CD14-positive monocyte (primary cell): ENCODE data around the gene POU2F1. TPM values are rescaled to one million over a fixed set of nuclear protein-coding genes. Genes with fewer than 3 reads are reported as not detected.

ENCODE experiments used
- DNase-seq, 3 donors: peaks; one replicate each; pipeline ENCODE4 v3.0.0-alpha.2; 2011 to 2022
- H2AFZ ChIP-seq: 2 replicates; pipeline ENCODE4 v1.6.0; 2012; ENCODE audit warnings: mild to moderate bottlenecking, low read depth, low read length, inconsistent platforms; ENCODE audit not compliant: insufficient read depth, poor library complexity, severe bottlenecking
- H3K27ac ChIP-seq, 2 donors: 1 replicate in 1 of 2; 2 replicates in 1 of 2; pipeline ENCODE4 v1.5.1; 2012 to 2013; ENCODE audit warnings: low read length in 2 of 2, control low read depth in 1 of 2, inconsistent platforms in 1 of 2, low read depth in 1 of 2, mild to moderate bottlenecking in 1 of 2
- H3K27me3 ChIP-seq, 2 donors: one replicate each; pipeline versions ENCODE4 v1.6.0 to v1.6.1; 2011 to 2013; ENCODE audit warnings: low read length in 2 of 2; ENCODE audit not compliant: control insufficient read depth in 2 of 2, insufficient read depth in 2 of 2
- H3K36me3 ChIP-seq, 2 donors: replicated peaks in 1 of 2; 1 replicate in 1 of 2; 2 replicates in 1 of 2; pipeline versions ENCODE4 v1.5.1 to v1.6.1; 2012 to 2013; ENCODE audit warnings: low read length in 2 of 2, control low read depth in 1 of 2, inconsistent platforms in 1 of 2, mild to moderate bottlenecking in 1 of 2; ENCODE audit not compliant: insufficient read depth in 2 of 2, control insufficient read depth in 1 of 2
- H3K4me1 ChIP-seq, 2 donors: 1 replicate in 1 of 2; 2 replicates in 1 of 2; pipeline versions ENCODE4 v1.5.1 to v1.6.1; 2012 to 2013; ENCODE audit warnings: low read length in 2 of 2, control low read depth in 1 of 2, inconsistent platforms in 1 of 2, mild to moderate bottlenecking in 1 of 2, moderate library complexity in 1 of 2; ENCODE audit not compliant: insufficient read depth in 2 of 2, control insufficient read depth in 1 of 2
- H3K4me2 ChIP-seq: replicated peaks from 2 replicates; pipeline ENCODE3; 2012; ENCODE audit warnings: low read length, moderate library complexity, mild to moderate bottlenecking; ENCODE audit not compliant: poor library complexity, severe bottlenecking; ENCODE audit errors: extremely low read depth
- H3K4me3 ChIP-seq, 3 experiments: fragments of 200-600 bp in 1 of 3; sonication (generic) in 1 of 3; replicated peaks in 1 of 3; 1 replicate in 2 of 3; 2 replicates in 1 of 3; pipeline ENCODE4 v1.5.1; 2011 to 2013; ENCODE audit warnings: low read length in 3 of 3, mild to moderate bottlenecking in 3 of 3, control low read depth in 2 of 3, low read depth in 2 of 3, inconsistent platforms in 1 of 3, moderate library complexity in 1 of 3
- H3K79me2 ChIP-seq: 2 replicates; pipeline ENCODE4 v1.6.0; 2012; ENCODE audit warnings: mild to moderate bottlenecking, control low read depth, inconsistent platforms, low read length, moderate library complexity; ENCODE audit not compliant: insufficient read depth
- H3K9ac ChIP-seq: 2 replicates; pipeline ENCODE4 v1.6.0; 2017; ENCODE audit warnings: low read length, mild to moderate bottlenecking; ENCODE audit not compliant: insufficient read depth, poor library complexity, severe bottlenecking
- H3K9me3 ChIP-seq, 2 donors: replicated peaks in 1 of 2; 1 replicate in 1 of 2; 2 replicates in 1 of 2; pipeline versions ENCODE4 v1.5.1 to v1.6.1; 2012 to 2013; ENCODE audit warnings: low read length in 2 of 2, control low read depth in 1 of 2; ENCODE audit not compliant: control insufficient read depth in 1 of 2, insufficient read depth in 1 of 2
- H4K20me1 ChIP-seq: 2 replicates; pipeline ENCODE4 v1.6.0; 2012; ENCODE audit warnings: mild to moderate bottlenecking, low read length, control low read depth, moderate library complexity; ENCODE audit not compliant: insufficient read depth
- H3K27ac Mint-ChIP-seq, 7 donors: one replicate each; pipeline ENCODE4 v1.8.0; 2020; ENCODE audit warnings: mild to moderate bottlenecking in 7 of 7, mixed read lengths in 7 of 7, moderate library complexity in 6 of 7, inconsistent platforms in 2 of 7
- H3K27me3 Mint-ChIP-seq, 3 donors: one replicate each; pipeline ENCODE4 v1.8.0; 2021 to 2022; ENCODE audit warnings: low read depth in 3 of 3, mild to moderate bottlenecking in 3 of 3, mixed read lengths in 3 of 3, moderate library complexity in 3 of 3, inconsistent platforms in 1 of 3
- H3K36me3 Mint-ChIP-seq, 2 donors: one replicate each; pipeline ENCODE4 v1.8.0; 2020; ENCODE audit warnings: mixed read lengths in 2 of 2, inconsistent platforms in 1 of 2, mild to moderate bottlenecking in 1 of 2
- H3K4me1 Mint-ChIP-seq: one replicate; pipeline ENCODE4 v1.8.0; 2020; ENCODE audit warnings: mild to moderate bottlenecking, mixed read lengths
- H3K4me3 Mint-ChIP-seq, 2 donors: one replicate each; pipeline ENCODE4 v1.8.0; 2020; ENCODE audit warnings: mild to moderate bottlenecking in 2 of 2, mixed read lengths in 2 of 2, moderate library complexity in 1 of 2
- H3K9me3 Mint-ChIP-seq, 7 donors: one replicate each; pipeline ENCODE4 v1.8.0; 2020 to 2022; ENCODE audit warnings: mixed read lengths in 7 of 7, mild to moderate bottlenecking in 6 of 7, moderate library complexity in 6 of 7, inconsistent platforms in 2 of 7
- WGBS: methylation state at CpG from one replicate; pipeline ENCODE4 v1.1.5; 2013; ENCODE audit warnings: missing lambda C conversion rate; ENCODE audit not compliant: insufficient coverage; 5-methylcytosine and 5-hydroxymethylcytosine counted together
- intact Hi-C, 2 donors: fragments of 100-400 bp; cut with micrococcal nuclease; formaldehyde crosslinking; loops; one replicate each; pipeline versions ENCODE4 v1.15.0 to v1.15.1; 2023
- polyA plus RNA-seq, 3 donors: library from polyadenylated mRNA; depleted of rRNA in 1 of 3; unstranded in 2 of 3; stranded (reverse) in 1 of 3; fragments of 300-500 nt in 2 of 3; fragments of >200 nt in 1 of 3; fragmentation: Illumina TruSeq in 2 of 3; gene quantifications; 1 replicate in 2 of 3; 2 replicates in 1 of 3; pipeline ENCODE4 v1.2.3, GENCODE V29; 2012 to 2021
- TF ChIP-seq, protein P1 (sequence below): fragments of 200-600 bp; IDR thresholded peaks from one replicate; pipeline ENCODE4 v1.8.0; 2022; ENCODE audit warnings: antibody characterized with exemption, mild to moderate bottlenecking

Gene POU2F1
- polyA plus RNA-seq, 3 donors, result 2.3 to 4.2 (median 3.9) TPM

DNA sequence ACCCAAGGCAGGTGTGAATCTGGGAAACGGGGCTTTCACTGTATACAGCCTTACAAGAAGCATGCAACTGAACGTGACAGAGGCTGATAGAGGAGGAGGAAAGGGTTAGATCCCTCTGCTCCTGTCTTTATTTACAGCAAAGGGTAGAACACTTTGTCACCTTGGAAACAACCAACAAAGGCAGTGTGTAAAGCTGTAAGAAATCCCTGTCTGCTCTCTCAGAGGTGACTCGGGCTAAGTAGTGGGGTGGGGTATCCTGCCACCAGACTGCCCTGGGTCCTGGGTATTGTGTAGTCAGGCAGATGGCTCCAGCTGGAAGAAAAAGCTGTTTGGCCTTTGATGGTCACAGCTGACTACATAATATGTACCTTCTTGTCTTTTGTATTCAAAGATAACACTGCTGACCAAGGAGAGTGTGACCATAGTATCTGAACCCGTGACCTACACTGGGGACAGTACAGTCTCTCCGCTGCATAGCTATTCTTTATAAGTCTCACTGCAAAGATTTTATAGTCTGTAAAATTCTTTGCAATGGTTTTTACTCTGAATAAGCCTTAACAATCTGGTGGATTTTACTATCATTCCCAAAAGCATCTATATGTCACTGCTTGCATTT, 22.1 kb upstream of the POU2F1 start:
- no peaks in the 10 kb centered on the region for H3K9me3 ChIP-seq

DNA sequence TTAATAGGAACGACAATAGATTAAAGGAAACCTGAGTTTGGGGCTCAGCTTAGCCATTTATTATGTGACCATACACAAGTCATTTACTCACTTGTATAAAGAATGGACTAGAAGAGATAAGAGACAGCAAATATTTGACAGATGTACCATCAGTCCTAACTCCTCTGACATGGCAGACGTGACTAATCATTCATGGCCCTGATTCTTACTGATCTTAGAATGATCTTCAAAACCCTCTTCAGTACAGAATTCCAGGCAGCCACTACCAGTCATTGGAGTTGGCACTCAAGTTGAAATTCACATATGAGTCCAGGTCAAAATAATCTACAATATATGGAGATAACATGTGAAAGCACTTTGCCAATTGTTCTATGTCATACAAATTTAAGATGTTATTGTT, 21.0 kb upstream of the POU2F1 start:
- no peak overlapping the region for H3K27ac ChIP-seq
- TF ChIP-seq, protein P1, sequence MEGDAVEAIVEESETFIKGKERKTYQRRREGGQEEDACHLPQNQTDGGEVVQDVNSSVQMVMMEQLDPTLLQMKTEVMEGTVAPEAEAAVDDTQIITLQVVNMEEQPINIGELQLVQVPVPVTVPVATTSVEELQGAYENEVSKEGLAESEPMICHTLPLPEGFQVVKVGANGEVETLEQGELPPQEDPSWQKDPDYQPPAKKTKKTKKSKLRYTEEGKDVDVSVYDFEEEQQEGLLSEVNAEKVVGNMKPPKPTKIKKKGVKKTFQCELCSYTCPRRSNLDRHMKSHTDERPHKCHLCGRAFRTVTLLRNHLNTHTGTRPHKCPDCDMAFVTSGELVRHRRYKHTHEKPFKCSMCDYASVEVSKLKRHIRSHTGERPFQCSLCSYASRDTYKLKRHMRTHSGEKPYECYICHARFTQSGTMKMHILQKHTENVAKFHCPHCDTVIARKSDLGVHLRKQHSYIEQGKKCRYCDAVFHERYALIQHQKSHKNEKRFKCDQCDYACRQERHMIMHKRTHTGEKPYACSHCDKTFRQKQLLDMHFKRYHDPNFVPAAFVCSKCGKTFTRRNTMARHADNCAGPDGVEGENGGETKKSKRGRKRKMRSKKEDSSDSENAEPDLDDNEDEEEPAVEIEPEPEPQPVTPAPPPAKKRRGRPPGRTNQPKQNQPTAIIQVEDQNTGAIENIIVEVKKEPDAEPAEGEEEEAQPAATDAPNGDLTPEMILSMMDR, result no peak
- Mint-ChIP-seq H3K27me3 (peaks cover under 1 to 6% (median 1%) of the 10 kb centered on the region in 3 donors), H3K9me3 (peaks cover 1 to 12% (median 5%) of the 10 kb centered on the region in 7 donors), H3K4me1 (no peaks in the 10 kb centered on the region), H3K36me3 (no peaks in the 10 kb centered on the region), H3K4me3 (no peak overlapping the region), H3K27ac (no peak overlapping the region)
- intact Hi-C loops, result no loop called here
- no peak for DNase-seq
- no peak overlapping the region for H3K4me3 ChIP-seq
- no peaks in the 10 kb centered on the region for H3K36me3 ChIP-seq
- no CpG with 5 or more reads among the region's 2 CpGs for WGBS
- H3K4me1 ChIP-seq, result no peaks in the 10 kb centered on the region
- peaks cover 0 to 5% of the 10 kb centered on the region in 2 donors for H3K9me3 ChIP-seq
- no peaks in the 10 kb centered on the region for H3K79me2 ChIP-seq
- no peaks in the 10 kb centered on the region for H4K20me1 ChIP-seq
- no peak overlapping the region for H3K4me2 ChIP-seq
- H2AFZ ChIP-seq, result no peak overlapping the region
- no peak overlapping the region for H3K9ac ChIP-seq
- H3K27me3 ChIP-seq, result no peaks in the 10 kb centered on the region

More for the DNA sequence above, 22.1 kb upstream of the POU2F1 start:
- H3K4me2 ChIP-seq, result no peak overlapping the region
- Mint-ChIP-seq H3K9me3 (peaks cover 0 to 5% (median 3%) of the 10 kb centered on the region in 7 donors), H3K27ac (no peak overlapping the region), H3K36me3 (no peaks in the 10 kb centered on the region), H3K4me1 (no peaks in the 10 kb centered on the region), H3K27me3 (peaks cover 1 to 6% (median 1%) of the 10 kb centered on the region in 3 donors), H3K4me3 (no peak overlapping the region)
- intact Hi-C loops, result no loop called here
- DNase-seq, result no peak
- no peaks in the 10 kb centered on the region for H3K27me3 ChIP-seq
- H3K27ac ChIP-seq, result no peak overlapping the region
- no peak overlapping the region for H3K9ac ChIP-seq
- TF ChIP-seq, protein P1, result no peak
- no peak overlapping the region for H2AFZ ChIP-seq
- H3K36me3 ChIP-seq, result no peaks in the 10 kb centered on the region
- no peaks in the 10 kb centered on the region for H3K4me1 ChIP-seq
- no peaks in the 10 kb centered on the region for H4K20me1 ChIP-seq
- no CpG with 5 or more reads among the region's 5 CpGs for WGBS
- no peak overlapping the region for H3K4me3 ChIP-seq
- H3K79me2 ChIP-seq, result no peaks in the 10 kb centered on the region
